HEK293 (cell line): ENCODE measurements around the gene SART3.

ENCODE experiments used
- BCL11A ChIP-seq: fragments of 450-650 bp; formaldehyde crosslinking; IDR thresholded peaks from 2 replicates; pipeline ENCODE4 v1.5.1; 2016; ENCODE audit warnings: low read depth, missing biosample characterization, missing genetic modification characterization
- BCL11B ChIP-seq: fragments of 450-650 bp; formaldehyde crosslinking; IDR thresholded peaks from 2 replicates; pipeline ENCODE4 v1.5.1; 2016; ENCODE audit warnings: low read depth, missing biosample characterization, missing genetic modification characterization
- FEZF1 ChIP-seq: fragments of 450-650 bp; formaldehyde crosslinking; IDR thresholded peaks from 2 replicates; pipeline ENCODE4 v1.5.1; 2016; ENCODE audit warnings: missing biosample characterization, missing genetic modification characterization
- GLI2 ChIP-seq: fragments of 450-650 bp; formaldehyde crosslinking; IDR thresholded peaks from 2 replicates; pipeline ENCODE4; 2017; ENCODE audit warnings: missing biosample characterization, missing genetic modification characterization, low read depth, borderline replicate concordance
- KLF1 ChIP-seq: fragments of 450-650 bp; formaldehyde crosslinking; IDR thresholded peaks from 2 replicates; pipeline ENCODE4 v1.5.1; 2016; ENCODE audit warnings: missing biosample characterization, missing genetic modification characterization
- KLF10 ChIP-seq: fragments of 450-650 bp; IDR thresholded peaks from 2 replicates; pipeline ENCODE4 v1.5.1; 2018; ENCODE audit warnings: missing biosample characterization, mild to moderate bottlenecking, missing genetic modification characterization
- KLF9 ChIP-seq: fragments of 450-650 bp; formaldehyde crosslinking; IDR thresholded peaks from 2 replicates; pipeline ENCODE4 v1.5.1; 2016; ENCODE audit warnings: missing biosample characterization, missing genetic modification characterization, low read depth
- PATZ1 ChIP-seq: fragments of 450-650 bp; formaldehyde crosslinking; IDR thresholded peaks from 2 replicates; pipeline ENCODE4 v1.5.1; 2016; ENCODE audit warnings: missing biosample characterization, missing genetic modification characterization
- PRDM6 ChIP-seq: fragments of 450-650 bp; formaldehyde crosslinking; IDR thresholded peaks from 2 replicates; pipeline ENCODE4 v1.5.1; 2017; ENCODE audit warnings: missing biosample characterization, missing genetic modification characterization
- SP3 ChIP-seq: fragments of 450-650 bp; formaldehyde crosslinking; IDR thresholded peaks from 2 replicates; pipeline ENCODE4 v1.5.1; 2016; ENCODE audit warnings: missing biosample characterization, missing genetic modification characterization
- ZBTB17 ChIP-seq: fragments of 450-650 bp; formaldehyde crosslinking; IDR thresholded peaks from 2 replicates; pipeline ENCODE4 v1.5.1; 2016; ENCODE audit warnings: missing biosample characterization, missing genetic modification characterization
- ZBTB20 ChIP-seq: fragments of 450-650 bp; formaldehyde crosslinking; IDR thresholded peaks from 2 replicates; pipeline ENCODE4 v1.5.1; 2016; ENCODE audit warnings: missing biosample characterization, missing genetic modification characterization
- ZBTB49 ChIP-seq: fragments of 450-650 bp; formaldehyde crosslinking; IDR thresholded peaks from 2 replicates; pipeline ENCODE4 v1.5.1; 2016; ENCODE audit warnings: missing biosample characterization, missing genetic modification characterization, low read depth
- ZBTB6 ChIP-seq: fragments of 450-650 bp; formaldehyde crosslinking; IDR thresholded peaks from 2 replicates; pipeline ENCODE4 v1.5.1; 2017; ENCODE audit warnings: missing biosample characterization, missing genetic modification characterization
- ZEB2 ChIP-seq: fragments of 450-650 bp; formaldehyde crosslinking; IDR thresholded peaks from 2 replicates; pipeline ENCODE4 v1.5.1; 2016; ENCODE audit warnings: missing biosample characterization, missing genetic modification characterization
- ZNF2 ChIP-seq: fragments of 450-650 bp; formaldehyde crosslinking; IDR thresholded peaks from 2 replicates; pipeline ENCODE4 v1.5.1; 2016; ENCODE audit warnings: missing biosample characterization, missing genetic modification characterization
- ZNF221 ChIP-seq: fragments of 450-650 bp; formaldehyde crosslinking; IDR thresholded peaks from 2 replicates; pipeline ENCODE4 v1.5.1; 2017; ENCODE audit warnings: missing biosample characterization, missing genetic modification characterization, borderline replicate concordance
- ZNF23 ChIP-seq: fragments of 450-650 bp; formaldehyde crosslinking; IDR thresholded peaks from 2 replicates; pipeline ENCODE4 v1.5.1; 2016; ENCODE audit warnings: missing biosample characterization, missing genetic modification characterization, borderline replicate concordance
- ZNF266 ChIP-seq: fragments of 450-650 bp; formaldehyde crosslinking; IDR thresholded peaks from 2 replicates; pipeline ENCODE4 v1.5.1; 2016; ENCODE audit warnings: missing biosample characterization, missing genetic modification characterization, low read depth
- ZNF274 ChIP-seq, 2 experiments: fragments of 200-500 bp in 1 of 2; fragments of 450-650 bp in 1 of 2; sonication (Bioruptor generic) in 1 of 2; formaldehyde crosslinking in 1 of 2; IDR thresholded peaks; 2 replicates each; pipeline versions ENCODE4 v1.5.1 to v1.6.1; 2014 to 2016; ENCODE audit warnings: borderline replicate concordance in 1 of 2, inconsistent platforms in 1 of 2, low read length in 1 of 2, missing biosample characterization in 1 of 2, missing genetic modification characterization in 1 of 2
- ZNF335 ChIP-seq: fragments of 450-650 bp; formaldehyde crosslinking; conservative IDR thresholded peaks from 2 replicates; pipeline ENCODE4 v1.5.1; 2016; ENCODE audit warnings: missing biosample characterization, missing genetic modification characterization
- ZNF366 ChIP-seq: fragments of 450-650 bp; formaldehyde crosslinking; conservative IDR thresholded peaks from 2 replicates; pipeline ENCODE4 v1.5.1; 2016; ENCODE audit warnings: missing biosample characterization, missing genetic modification characterization
- ZNF501 ChIP-seq: fragments of 450-650 bp; formaldehyde crosslinking; IDR thresholded peaks from 2 replicates; pipeline ENCODE4 v1.5.1; 2016; ENCODE audit warnings: missing biosample characterization, missing genetic modification characterization
- ZNF561 ChIP-seq: fragments of 450-650 bp; IDR thresholded peaks from 2 replicates; pipeline ENCODE4 v1.5.1; 2018; ENCODE audit warnings: missing biosample characterization, missing genetic modification characterization, borderline replicate concordance
- ZNF626 ChIP-seq: fragments of 450-650 bp; sonication (Bioruptor Pico); formaldehyde crosslinking; IDR thresholded peaks from 2 replicates; pipeline ENCODE4 v1.5.1; 2018; ENCODE audit warnings: missing biosample characterization, missing genetic modification characterization, inconsistent platforms
- ZNF658 ChIP-seq: fragments of 450-650 bp; formaldehyde crosslinking; IDR thresholded peaks from 2 replicates; pipeline ENCODE4; 2016; ENCODE audit warnings: missing biosample characterization, missing genetic modification characterization
- ZNF660 ChIP-seq: fragments of 450-650 bp; IDR thresholded peaks from 2 replicates; pipeline ENCODE4 v1.5.1; 2018; ENCODE audit warnings: missing biosample characterization, mild to moderate bottlenecking, missing genetic modification characterization
- ZSCAN30 ChIP-seq: fragments of 450-650 bp; IDR thresholded peaks from 2 replicates; pipeline ENCODE4 v1.5.1; 2018; ENCODE audit warnings: missing biosample characterization, mild to moderate bottlenecking, missing genetic modification characterization, moderate library complexity
- ZSCAN4 ChIP-seq: fragments of 450-650 bp; formaldehyde crosslinking; IDR thresholded peaks from 2 replicates; pipeline ENCODE4 v1.5.1; 2017; ENCODE audit warnings: missing biosample characterization, missing genetic modification characterization

SART3 gene

GRCh38 chr12:108563136-108563803, 2.3 kb upstream of the SART3 start (continued):
- TF ChIP-seq ZBTB6 (tag by site-specific recombination) (no peak), ZBTB17 (tag by site-specific recombination) (peak; percentile 95), PRDM6 (tag by site-specific recombination) (0 out of 2 replicates have a peak, but pooled peaks have one; percentile 31), ZNF660 (tag by site-specific recombination) (peak; percentile 68; the same call in 1 of the 2 replicates), PATZ1 (tag by site-specific recombination) (peak; percentile 90), ZNF23 (tag by site-specific recombination) (no peak), ZNF266 (tag by site-specific recombination) (no peak), ZSCAN4 (tag by site-specific recombination) (no peak), ZNF561 (tag by site-specific recombination) (peak; percentile 87), KLF10 (peak; percentile 93), KLF1 (tag by site-specific recombination) (peak; percentile 14; the same call in 1 of the 2 replicates), SP3 (peak; percentile 79), ZNF335 (tag by site-specific recombination) (peak; percentile 81), GLI2 (tag by site-specific recombination) (no peak), ZBTB20 (0 out of 2 replicates have a peak, but pooled peaks have one; percentile 3), KLF9 (tag by site-specific recombination) (peak; percentile 50), ZNF366 (tag by site-specific recombination) (peak; percentile 69), ZNF274 (IDR thresholded peaks at IDR 0.05; ENCODE audit: low read length) (no peak), ZNF274 (tag by site-specific recombination; IDR thresholded peaks at IDR 0.05; ENCODE audit: borderline replicate concordance) (no peak), ZNF221 (tag by site-specific recombination) (no peak), ZBTB49 (no peak), FEZF1 (tag by site-specific recombination) (peak; percentile 39; the same call in 1 of the 2 replicates), ZNF658 (tag by site-specific recombination) (no peak), ZSCAN30 (tag by site-specific recombination) (peak; percentile 74; the same call in 1 of the 2 replicates), ZNF501 (0 out of 2 replicates have a peak, but pooled peaks have one; percentile 36), BCL11B (tag by site-specific recombination) (no peak), ZEB2 (tag by site-specific recombination) (peak; percentile 50; the same call in 1 of the 2 replicates), BCL11A (tag by site-specific recombination) (no peak), ZNF626 (tag by site-specific recombination) (no peak), ZNF2 (tag by site-specific recombination) (peak; percentile 83)
